ENCODE data around the gene TFAP2D.

TFAP2D gene

GRCh38 chr6:50720623-50721022 lies 7.3 kb downstream of the TFAP2D start:
- no peak for DNase-seq (ENCODE audit: low spot score)

DNA sequence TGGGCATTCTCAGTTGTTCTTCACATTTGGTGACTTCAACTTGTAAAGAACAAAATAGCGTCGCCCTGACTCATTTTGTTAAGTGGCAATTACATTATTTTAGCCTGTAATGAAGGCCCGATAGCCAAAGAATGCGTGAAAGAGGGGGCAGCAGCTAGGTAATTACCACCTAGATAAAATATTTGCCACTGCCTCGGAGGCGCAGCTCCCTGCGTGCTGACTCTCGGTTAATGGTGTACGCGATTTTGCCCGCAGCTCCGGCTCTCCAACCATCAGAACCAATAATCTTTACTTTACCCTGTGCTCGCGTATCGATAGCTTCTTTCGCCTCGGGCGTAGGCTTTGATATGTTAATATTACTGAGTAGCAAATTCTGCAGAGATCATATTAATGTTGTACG lies 8.7 kb downstream of the TFAP2D start:
- DNase-seq (ENCODE audit: low spot score): no peak

GRCh38 chr6:50722829-50723554 lies 9.7 kb downstream of the TFAP2D start:
- DNase-seq (ENCODE audit: low spot score): no peak

GRCh38 chr6:50724381-50725124 lies 11.2 kb downstream of the TFAP2D start:
- no peak for DNase-seq (ENCODE audit: low spot score)

DNA sequence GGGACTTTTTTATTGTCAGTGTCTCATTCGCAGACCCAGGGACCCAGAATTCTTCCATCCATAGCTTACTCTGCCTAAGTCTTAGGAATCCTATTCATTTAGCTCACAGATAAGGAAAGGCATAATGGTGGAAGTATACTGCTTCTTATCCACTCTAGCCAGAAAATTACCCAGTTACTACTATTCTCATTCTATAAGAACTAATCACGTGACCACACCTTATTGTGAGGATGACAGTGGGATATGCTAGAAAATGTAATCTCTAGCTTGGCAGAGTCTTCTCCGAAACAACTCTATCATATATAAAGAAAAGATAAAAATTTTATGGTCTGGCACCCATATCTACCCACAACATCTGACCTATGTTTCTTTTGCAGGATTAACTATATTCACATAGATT lies 21.2 kb downstream of the TFAP2D start:
- no peak for DNase-seq (ENCODE audit: low spot score)

GRCh38 chr6:50742161-50742560 lies 28.8 kb downstream of the TFAP2D start:
- DNase-seq (ENCODE audit: low spot score): no peak

GRCh38 chr6:50744976-50745375 lies 31.6 kb downstream of the TFAP2D start:
- DNase-seq (ENCODE audit: low spot score): no peak

DNA sequence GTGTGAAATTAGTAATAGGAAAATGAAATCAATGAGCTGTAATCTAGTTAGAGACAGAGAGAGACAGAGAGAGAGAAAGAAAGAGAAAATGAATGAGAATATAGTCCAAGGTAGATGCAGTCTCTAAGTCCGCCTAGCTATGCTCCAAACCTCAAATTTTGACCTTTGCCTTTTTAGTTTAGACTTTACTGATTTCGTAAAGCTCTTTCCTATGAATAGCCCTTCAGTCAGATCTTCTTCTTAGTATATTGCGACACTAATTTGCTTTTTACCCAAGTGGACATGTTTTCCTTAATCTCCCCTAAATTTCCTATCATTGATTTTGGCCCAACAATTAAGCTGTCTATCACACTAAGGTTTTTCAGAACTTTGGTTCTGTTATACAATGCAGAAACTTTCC lies 49.5 kb downstream of the TFAP2D start:
- DNase-seq (ENCODE audit: low spot score): no peak

DNA sequence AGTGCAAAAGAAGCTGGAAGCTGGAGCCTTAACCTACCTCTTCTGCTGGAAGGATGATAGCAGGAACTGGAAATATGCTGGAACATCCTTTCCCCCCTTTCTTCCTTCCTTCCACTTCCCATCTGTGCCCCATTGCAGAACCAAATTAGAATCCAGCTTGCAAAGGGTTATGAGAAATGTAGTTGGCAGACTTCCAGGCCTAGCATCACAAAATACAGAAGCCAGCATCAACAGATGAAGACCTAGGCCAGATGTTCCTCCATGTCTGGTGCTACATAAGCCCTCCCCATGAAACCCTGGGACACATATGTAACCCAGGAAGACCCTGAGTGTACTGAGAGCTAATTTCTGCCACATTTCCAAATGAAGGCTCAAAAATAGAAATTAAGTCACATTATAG lies 65.4 kb downstream of the TFAP2D start:
- DNase-seq (ENCODE audit: low spot score): no peak

DNA sequence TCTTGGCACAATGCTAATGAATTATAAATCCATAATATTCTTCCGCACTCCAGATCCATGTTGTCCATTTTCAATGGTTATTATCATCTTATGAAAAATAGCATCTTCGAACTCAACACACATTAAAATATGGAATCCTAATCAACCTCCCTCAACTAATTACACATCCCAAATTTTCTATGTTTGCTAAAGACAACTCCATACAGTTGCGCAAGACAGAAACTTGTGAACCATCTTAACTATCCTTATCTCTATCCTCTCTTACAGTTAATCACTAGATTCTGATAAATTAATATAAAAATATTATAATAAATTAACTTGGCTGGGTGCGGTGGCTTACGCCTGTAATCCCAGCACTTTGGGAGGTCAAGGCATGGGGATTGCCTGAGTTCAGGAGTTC lies 67.1 kb downstream of the TFAP2D start:
- DNase-seq (ENCODE audit: low spot score): no peak

GRCh38 chr6:50785921-50786320 lies 72.6 kb downstream of the TFAP2D start:
- no peak for DNase-seq (ENCODE audit: low spot score)

DNA sequence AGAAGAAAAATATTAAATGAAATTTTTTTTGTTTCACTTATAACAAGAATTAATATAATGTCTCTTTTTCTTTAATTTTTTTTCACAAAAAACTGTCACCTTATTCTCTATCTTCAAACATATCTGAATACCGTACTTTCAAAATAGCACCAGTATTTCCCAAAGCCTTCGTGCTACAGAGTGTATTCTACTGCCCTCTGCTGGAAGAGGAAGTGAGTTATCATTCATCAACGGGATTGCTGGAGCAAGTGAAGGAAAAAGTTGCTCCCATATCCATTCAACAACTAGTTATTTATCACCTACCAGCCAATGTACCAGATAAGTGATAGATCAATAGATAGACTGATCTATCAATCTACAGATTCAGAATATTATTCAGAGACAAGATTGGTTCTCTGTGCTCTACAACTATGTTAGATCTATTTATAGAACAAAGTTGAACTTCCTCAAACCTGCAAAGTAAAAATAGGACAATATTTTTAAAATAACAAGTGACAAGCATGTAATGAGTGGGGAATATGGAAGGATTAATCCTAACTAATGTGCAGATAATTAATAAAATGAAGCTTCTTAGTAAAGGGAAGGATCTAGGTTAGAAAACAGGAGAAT lies 78.7 kb downstream of the TFAP2D start:
- peak; percentile 73 for DNase-seq (ENCODE audit: low spot score)

DNA sequence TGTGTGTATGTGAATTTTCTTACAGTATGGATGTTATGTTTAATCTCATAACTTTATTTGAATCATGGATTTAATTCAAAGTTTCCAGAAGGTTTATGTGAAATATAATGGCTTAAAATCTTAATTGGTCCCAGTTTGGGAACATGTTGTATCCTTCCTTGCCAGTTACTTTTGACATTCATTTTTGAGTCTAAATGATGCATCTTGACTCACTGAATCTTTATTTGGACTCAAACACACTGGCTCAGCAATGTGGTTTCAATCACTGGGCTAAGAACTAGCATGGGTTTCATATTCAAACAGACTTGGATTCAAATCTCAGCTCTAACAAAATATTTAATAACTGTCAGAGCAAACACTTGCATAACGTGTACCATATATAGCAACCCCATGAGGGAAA lies 79.4 kb downstream of the TFAP2D start:
- no peak for DNase-seq (ENCODE audit: low spot score)

DNA sequence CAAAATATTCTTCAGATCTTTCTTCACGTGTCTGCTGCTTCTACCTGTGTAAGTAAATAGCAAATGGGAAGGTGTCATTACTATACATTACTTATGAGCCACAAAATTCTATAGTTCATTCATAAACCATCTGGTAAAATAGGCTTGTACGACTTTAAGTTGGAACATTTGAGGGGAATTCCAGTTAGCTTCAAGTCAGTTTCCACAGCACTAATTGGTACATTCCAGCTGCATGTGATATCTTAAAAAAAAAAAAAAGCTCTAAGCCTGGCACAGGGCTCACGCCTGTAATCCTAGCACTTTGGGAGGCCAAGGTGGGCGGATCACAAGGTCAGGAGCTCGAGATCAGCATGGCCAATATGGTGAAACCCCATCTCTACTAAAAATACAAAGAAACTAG lies 82.2 kb downstream of the TFAP2D start:
- no peak for DNase-seq (ENCODE audit: low spot score)

GRCh38 chr6:50804283-50804682 lies 91.0 kb downstream of the TFAP2D start:
- DNase-seq (ENCODE audit: low spot score): no peak

- no peak for DNase-seq (ENCODE audit: low spot score)
Observed at GRCh38 chr6:50807035-50807434, 93.7 kb downstream of the TFAP2D start.

- DNase-seq (ENCODE audit: low spot score): peak; percentile 36
Observed at GRCh38 chr6:50815436-50816114, 102.2 kb downstream of the TFAP2D start.

GRCh38 chr6:50816115-50816675 lies 102.9 kb downstream of the TFAP2D start:
- DNase-seq (ENCODE audit: low spot score): peak; percentile 75

GRCh38 chr6:50816947-50817645 lies 103.8 kb downstream of the TFAP2D start:
- no peak for DNase-seq (ENCODE audit: low spot score)

DNA sequence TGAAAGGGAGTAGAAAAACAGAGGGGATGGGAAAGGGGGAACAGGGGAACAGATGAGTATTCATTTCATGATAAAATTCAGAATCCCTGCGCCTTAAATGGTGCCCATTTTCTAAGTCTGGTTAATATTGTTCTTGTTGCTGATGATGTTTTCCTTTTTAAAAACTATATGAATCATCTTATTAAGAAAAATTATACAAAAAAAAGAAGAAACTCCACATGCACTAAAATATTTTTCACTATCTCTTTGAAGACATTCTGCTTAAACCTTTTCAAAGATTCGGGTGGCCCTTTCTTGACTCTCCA lies 104.3 kb downstream of the TFAP2D start:
- DNase-seq (ENCODE audit: low spot score): no peak

- no peak for DNase-seq (ENCODE audit: low spot score)
Observed at GRCh38 chr6:50818020-50818419, 104.7 kb downstream of the TFAP2D start.

DNA sequence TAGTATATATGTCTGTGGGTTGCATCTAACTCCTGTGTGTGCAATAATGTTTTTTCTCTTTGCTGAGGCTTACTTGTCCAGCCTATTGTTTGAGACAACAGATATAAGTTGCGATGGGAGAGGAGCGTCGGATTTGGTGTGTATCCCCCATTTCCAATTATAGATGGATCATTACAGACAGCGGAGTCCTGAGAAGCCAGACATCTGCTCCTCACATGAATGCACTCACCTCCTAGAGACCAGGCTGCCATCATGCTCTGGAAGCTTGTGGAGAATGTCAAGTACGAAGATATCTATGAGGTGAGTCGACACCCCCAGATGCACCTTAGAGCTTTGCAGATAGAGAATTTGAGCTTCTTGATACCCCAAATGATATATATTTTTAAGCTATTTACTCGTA lies 105.3 kb downstream of the TFAP2D start, which contains the start of gene TFAP2B:
Gene TFAP2B, plus strand, starts transcription at position 199 of the 400 bp plus-strand sequence. Its CDS starts 21 bp downstream, at position 220.
- no peak for DNase-seq (ENCODE audit: low spot score)
